UCSD-AML1 (cell line): ENCODE results near the gene GGT7.

Source experiments
- DNase-seq: peaks from one replicate; lab custom pipeline; 2025; ENCODE audit not compliant: unreplicated experiment; lab: John Stamatoyannopoulos, UW

GGT7 gene

DNA sequence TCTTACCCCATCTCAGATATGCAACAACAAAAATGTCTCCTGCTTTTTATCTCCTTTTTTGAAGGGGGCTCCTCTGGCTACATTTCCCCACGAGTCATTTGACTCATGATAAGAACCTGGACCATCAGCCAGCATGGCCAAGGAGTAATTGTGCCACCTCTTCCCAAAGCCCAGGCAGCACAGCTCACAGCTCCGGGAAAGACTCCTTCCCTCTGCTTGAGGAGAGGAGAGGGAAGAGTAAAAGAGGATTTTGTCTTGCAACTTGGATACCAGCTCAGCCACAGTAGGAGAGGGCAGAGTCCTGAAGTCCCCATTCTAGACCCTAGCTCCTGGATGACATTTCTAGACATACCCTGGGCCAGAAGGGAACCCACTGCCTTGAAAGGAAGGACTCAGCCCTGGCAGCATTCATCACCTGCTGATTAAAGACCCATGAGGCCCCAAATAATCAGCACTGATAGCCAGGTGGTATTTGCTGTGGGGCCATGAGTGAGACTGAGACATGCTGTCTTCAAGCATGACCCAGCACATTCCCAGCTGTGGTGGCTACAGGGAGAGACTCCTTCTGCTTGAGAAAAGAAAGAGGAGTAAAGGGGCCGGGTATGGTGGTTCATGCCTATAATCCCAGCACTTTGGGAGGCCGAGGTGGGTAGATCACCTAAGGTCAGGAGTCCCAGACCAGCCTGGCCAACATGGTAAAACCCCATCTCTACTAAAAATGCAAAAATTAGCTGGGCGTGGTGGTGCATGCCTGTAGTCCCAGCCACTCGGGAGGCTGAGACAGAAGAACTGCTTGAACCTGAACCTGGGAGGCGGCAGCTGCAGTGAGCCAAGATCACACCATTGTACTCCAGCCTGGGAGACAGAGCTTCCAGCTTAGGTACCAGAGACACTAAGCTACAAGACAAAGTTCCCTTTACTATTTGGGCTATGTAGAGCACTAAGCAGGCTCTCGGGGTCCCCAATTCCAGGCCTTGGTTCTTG is 75.4 kb downstream of the GGT7 start:
- no peak for DNase-seq
